H1 (cell line): ENCODE data around the gene SLC25A40. TPM values are rescaled to one million over a fixed set of nuclear protein-coding genes. Genes with fewer than 3 reads are reported as not detected.

Source experiments
- CTCF ChIA-PET: fragments of 300-600 bp; sonication (Branson Sonifier 250); formaldehyde crosslinking; loops from one replicate; lab custom pipeline; 2021; ENCODE audit not compliant: partially characterized antibody; lab: Charles Lee
- POLR2A ChIA-PET: fragments of 300-600 bp; sonication (Branson Sonifier 250); formaldehyde crosslinking; loops from one replicate; lab custom pipeline; 2021; ENCODE audit warnings: inconsistent platforms; ENCODE audit not compliant: partially characterized antibody; lab: Charles Lee
- DNase-seq, 2 experiments: peaks; one replicate each; pipeline versions ENCODE4 v3.0.0 to v3.0.0-alpha.2; 2010 to 2022; ENCODE audit warnings: low spot score in 2 of 2, low read depth in 1 of 2, mixed read lengths in 1 of 2
- FAIRE-seq: peaks from 2 replicates; lab custom pipeline; 2011; peaks lifted over from hg19 to GRCh38; lab: Jason Lieb, UNC
- H2AFZ ChIP-seq: 2 replicates; pipeline ENCODE4 v1.8.1; 2012; ENCODE audit warnings: low read length, inconsistent platforms
- H2AK5ac ChIP-seq: 2 replicates; pipeline ENCODE4 v1.6.1; 2013; ENCODE audit warnings: low read depth, low read length
- H2BK120ac ChIP-seq: replicated peaks from 2 replicates; pipeline ENCODE3; 2013; ENCODE audit warnings: low read depth, low read length, inconsistent platforms
- H2BK12ac ChIP-seq: 2 replicates; pipeline ENCODE4 v1.6.1; 2013; ENCODE audit warnings: low read depth, low read length
- H2BK15ac ChIP-seq: 2 replicates; pipeline ENCODE4 v1.6.1; 2013; ENCODE audit warnings: low read length
- H2BK20ac ChIP-seq: 2 replicates; pipeline ENCODE4 v1.6.1; 2013; ENCODE audit warnings: low read length
- H2BK5ac ChIP-seq: 2 replicates; pipeline ENCODE4 v1.6.1; 2013; ENCODE audit warnings: low read depth, low read length
- H3K14ac ChIP-seq: 2 replicates; pipeline ENCODE4 v1.6.1; 2013; ENCODE audit warnings: inconsistent platforms; ENCODE audit not compliant: insufficient read length
- H3K18ac ChIP-seq: 2 replicates; pipeline ENCODE4 v1.6.1; 2013; ENCODE audit warnings: low read length; ENCODE audit errors: extremely low read depth
- H3K23ac ChIP-seq: 2 replicates; pipeline ENCODE4 v1.6.1; 2013; ENCODE audit warnings: inconsistent platforms; ENCODE audit not compliant: insufficient read length
- H3K23me2 ChIP-seq: 2 replicates; pipeline ENCODE4 v1.6.1; 2013; ENCODE audit warnings: low read depth, low read length
- H3K27ac ChIP-seq: 2 replicates; pipeline ENCODE4 v1.6.1; 2011; ENCODE audit warnings: low read depth, low read length, inconsistent platforms
- H3K27me3 ChIP-seq, 4 experiments: replicated peaks in 1 of 4; 1 replicate in 1 of 4; 2 replicates in 3 of 4; pipeline versions ENCODE4 v1.6.1 to v1.8.1; 2011 to 2013; ENCODE audit warnings: low read length in 3 of 4, mild to moderate bottlenecking in 3 of 4, inconsistent platforms in 2 of 4, mixed read lengths in 2 of 4, moderate library complexity in 1 of 4; ENCODE audit not compliant: control insufficient read depth in 3 of 4, insufficient read depth in 3 of 4; ENCODE audit errors: extremely low read depth in 1 of 4
- H3K36me3 ChIP-seq, 4 experiments: 2 replicates each; pipeline versions ENCODE4 v1.6.1 to v1.8.1; 2011 to 2013; ENCODE audit warnings: mild to moderate bottlenecking in 4 of 4, low read length in 3 of 4, moderate library complexity in 2 of 4, control low read depth in 1 of 4, inconsistent platforms in 1 of 4; ENCODE audit not compliant: insufficient read depth in 4 of 4, control insufficient read depth in 2 of 4
- H3K4ac ChIP-seq: replicated peaks from 2 replicates; pipeline ENCODE3; 2013; ENCODE audit warnings: low read length, low read depth, mixed read lengths, inconsistent platforms; ENCODE audit not compliant: insufficient read length
- H3K4me1 ChIP-seq, 4 experiments: replicated peaks in 1 of 4; 1 replicate in 1 of 4; 2 replicates in 3 of 4; pipeline versions ENCODE4 v1.6.1 to v1.8.1; 2011 to 2013; ENCODE audit warnings: low read length in 3 of 4, inconsistent platforms in 2 of 4, mixed read lengths in 1 of 4; ENCODE audit not compliant: insufficient read depth in 4 of 4, control insufficient read depth in 3 of 4
- H3K4me2 ChIP-seq, 2 experiments: 2 replicates each; pipeline versions ENCODE4 v1.6.1 to v1.8.1; 2011 to 2013; ENCODE audit warnings: low read depth in 2 of 2, low read length in 2 of 2, control low read depth in 1 of 2, inconsistent platforms in 1 of 2, mild to moderate bottlenecking in 1 of 2; ENCODE audit not compliant: insufficient read depth in 1 of 2
- H3K4me3 ChIP-seq, 4 experiments: fragments of 200-600, 300-600 bp in 1 of 4; sonication (generic), shearing (Covaris generic), sonication (Bioruptor Twin) in 1 of 4; 2 replicates each; pipeline versions ENCODE4 v1.5.1 to v1.8.1; 2011 to 2016; ENCODE audit warnings: low read length in 4 of 4, low read depth in 3 of 4, control low read depth in 2 of 4, inconsistent platforms in 2 of 4, mild to moderate bottlenecking in 2 of 4, mixed read lengths in 1 of 4, moderate library complexity in 1 of 4; ENCODE audit not compliant: insufficient read depth in 2 of 4; ENCODE audit errors: extremely low read depth in 1 of 4
- H3K56ac ChIP-seq: replicated peaks from 2 replicates; pipeline ENCODE3; 2013; ENCODE audit warnings: low read depth, mild to moderate bottlenecking, mixed read lengths, low read length, inconsistent platforms; ENCODE audit not compliant: insufficient read length
- H3K79me1 ChIP-seq: 2 replicates; pipeline ENCODE4 v1.6.1; 2013; ENCODE audit warnings: low read depth, low read length, control low read depth
- H3K79me2 ChIP-seq, 2 experiments: 2 replicates each; pipeline versions ENCODE4 v1.6.1 to v1.8.1; 2012 to 2013; ENCODE audit warnings: low read length in 2 of 2, mild to moderate bottlenecking in 2 of 2, inconsistent platforms in 1 of 2; ENCODE audit not compliant: insufficient read depth in 2 of 2, control insufficient read depth in 1 of 2
- H3K9ac ChIP-seq, 4 experiments: replicated peaks in 1 of 4; 1 replicate in 1 of 4; 2 replicates in 3 of 4; pipeline versions ENCODE4 v1.6.1 to v1.8.1; 2011 to 2013; ENCODE audit warnings: low read depth in 3 of 4, low read length in 3 of 4, control low read depth in 2 of 4, mild to moderate bottlenecking in 2 of 4, moderate library complexity in 2 of 4, inconsistent platforms in 1 of 4; ENCODE audit errors: extremely low read depth in 1 of 4
- H3K9me3 ChIP-seq, 2 experiments: 2 replicates each; pipeline versions ENCODE4 v1.6.1 to v1.8.1; 2012 to 2013; ENCODE audit warnings: mild to moderate bottlenecking in 2 of 2, moderate library complexity in 2 of 2, control low read depth in 1 of 2, inconsistent platforms in 1 of 2, low read depth in 1 of 2, low read length in 1 of 2, mixed read lengths in 1 of 2; ENCODE audit not compliant: insufficient read depth in 2 of 2
- H4K20me1 ChIP-seq, 2 experiments: replicated peaks in 1 of 2; 2 replicates each; pipeline versions ENCODE3 to v1.8.1; 2011 to 2013; ENCODE audit warnings: inconsistent platforms in 2 of 2, low read length in 2 of 2, mild to moderate bottlenecking in 1 of 2; ENCODE audit not compliant: insufficient read depth in 2 of 2, control insufficient read depth in 1 of 2
- H4K5ac ChIP-seq: 2 replicates; pipeline ENCODE4 v1.6.1; 2013; ENCODE audit warnings: low read length, low read depth, mixed read lengths, inconsistent platforms; ENCODE audit not compliant: insufficient read length
- H4K8ac ChIP-seq: 2 replicates; pipeline ENCODE4 v1.8.0; 2013; ENCODE audit warnings: mild to moderate bottlenecking, moderate library complexity, low read length, inconsistent platforms; ENCODE audit not compliant: insufficient read depth; ENCODE audit errors: extremely low read depth
- H4K91ac ChIP-seq: replicated peaks from 2 replicates; pipeline ENCODE3; 2013; ENCODE audit warnings: low read length, mixed read lengths, inconsistent platforms; ENCODE audit not compliant: insufficient read length
- HDAC2 ChIP-seq, 2 experiments: fragments of 300-600 bp in 1 of 2; sonication (generic) in 1 of 2; IDR thresholded peaks; 2 replicates each; pipeline ENCODE4 v1.6.1; 2011 to 2012; ENCODE audit warnings: low read depth in 2 of 2, low read length in 2 of 2, mild to moderate bottlenecking in 2 of 2, moderate library complexity in 2 of 2, borderline replicate concordance in 1 of 2, inconsistent platforms in 1 of 2
- KDM4A ChIP-seq: IDR thresholded peaks from one replicate; pipeline ENCODE4 v1.7.1; 2012; ENCODE audit warnings: low read depth, mild to moderate bottlenecking, moderate library complexity, low read length, inconsistent platforms; ENCODE audit not compliant: severe bottlenecking
- PHF8 ChIP-seq: fragments of 200-600 bp; sonication (generic); conservative IDR thresholded peaks from 2 replicates; pipeline ENCODE4 v1.7.1; 2012; ENCODE audit warnings: low read depth, mild to moderate bottlenecking, inconsistent platforms, low read length, moderate library complexity
- SAP30 ChIP-seq: fragments of 300-600 bp; sonication (generic); IDR thresholded peaks from 2 replicates; pipeline ENCODE4 v1.7.1; 2012; ENCODE audit warnings: low read length, moderate library complexity, mild to moderate bottlenecking, inconsistent platforms; ENCODE audit not compliant: insufficient read depth, insufficient replicate concordance
- SP4 ChIP-seq: IDR thresholded peaks from 2 replicates; pipeline ENCODE4 v1.6.1; 2012; ENCODE audit warnings: low read length, inconsistent platforms
- WGBS, 2 experiments: shearing (Covaris generic) in 1 of 2; methylation state at CpG; one replicate each; pipeline versions ENCODE4 v1.1.6 to v1.1.7; 2013 to 2015; ENCODE audit warnings: low lambda C conversion rate in 2 of 2, mixed read lengths in 2 of 2, inconsistent platforms in 1 of 2, low coverage in 1 of 2, missing lambda C conversion rate in 1 of 2; ENCODE audit not compliant: insufficient replicate concordance in 2 of 2, insufficient coverage in 1 of 2, insufficient read length in 1 of 2; ENCODE audit errors: extremely low coverage in 1 of 2, missing lambda C conversion rate in 1 of 2; 5-methylcytosine and 5-hydroxymethylcytosine counted together
- polyA plus RNA-seq, 7 experiments: library from polyadenylated mRNA; depleted of rRNA in 3 of 7; stranded (reverse) in 5 of 7; unstranded in 2 of 7; fragments of >200 nt in 5 of 7; fragments of 200-250 nt in 2 of 7; gene quantifications; 1 replicate in 5 of 7; 2 replicates in 1 of 7; 4 replicates in 1 of 7; pipeline versions ENCODE4 v1.2.1 to v1.2.3, GENCODE V29; 2011 to 2013; ENCODE audit warnings: missing spikeins in 2 of 7, mixed read lengths in 2 of 7
- total RNA-seq: library from RNA; stranded (reverse); fragmentation: NEBNext Ultra II Directional; extraction: Animal tissue kit (Norgen Biotek cat#: 25700); gene quantifications from 2 replicates; pipeline ENCODE4 v1.2.1, GENCODE V29; 2021
- TF ChIP-seq, protein P1 (sequence below): IDR thresholded peaks from 2 replicates; pipeline ENCODE4 v1.6.1; 2012; ENCODE audit warnings: inconsistent platforms
- TF ChIP-seq, protein P2 (sequence below): IDR thresholded peaks from 2 replicates; pipeline ENCODE4 v1.6.1; 2012; ENCODE audit warnings: inconsistent platforms

The SLC25A40 gene
- total and polyA plus RNA-seq, 2 of the 8 experiments (the other 6 are each of a cell fraction or from before 2014, with no cell fraction given), result 6.5 to 17.3 TPM

DNA sequence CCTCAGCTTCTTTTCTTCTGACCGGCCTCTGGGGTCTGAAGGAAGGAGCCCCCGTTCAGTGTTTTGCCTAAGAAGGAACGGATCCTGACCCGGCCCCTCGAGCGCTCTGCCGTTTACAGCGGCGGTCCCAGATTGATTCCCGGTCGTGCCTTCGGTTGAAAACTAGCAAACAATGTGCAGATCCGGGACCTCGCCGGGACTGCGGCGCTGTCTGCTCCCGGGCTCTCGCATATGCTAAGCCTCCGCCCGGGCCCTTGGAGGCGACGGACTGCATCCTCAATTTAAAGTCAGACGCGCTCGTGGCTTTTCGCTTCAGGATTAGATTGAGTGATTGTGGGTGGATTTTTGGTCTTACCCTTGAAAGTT, 692 bp upstream of the SLC25A40 start:
- Histone ChIP-seq H2AK5ac (no peak overlapping the region), H3K4ac (peak overlapping the region; percentile 60), H3K18ac (peak overlapping the region; percentile 94), H3K4me1 (peaks cover 0 to 5% (median 0%) of the 10 kb centered on the region in 4 experiments; a peak in 2 of 7 replicates), H3K56ac (peak overlapping the region; percentile 84), H2BK5ac (peak overlapping the region; percentile 81; the same call in 1 of the 2 replicates), H2BK120ac (peak overlapping the region; percentile 10), H4K20me1 (peaks cover 1 to 2% of the 10 kb centered on the region in 2 experiments), H3K9me3 (no peaks in the 10 kb centered on the region), H3K9ac (peak overlapping the region; percentile 76 to 88 (median 84)), H3K79me2 (peaks cover 0 to 81% of the 10 kb centered on the region in 2 experiments; a peak in 3 of 4 replicates), H3K36me3 (peaks cover 0 to 27% (median 9%) of the 10 kb centered on the region in 4 experiments; a peak in 3 of 8 replicates), H3K27ac (peak overlapping the region; percentile 79), H3K4me3 (peak overlapping the region; percentile 81 to 88 (median 88)), H2BK15ac (no peak overlapping the region), H3K14ac (no peak overlapping the region), H4K91ac (no peak overlapping the region), H3K27me3 (no peaks in the 10 kb centered on the region), H3K23me2 (no peaks in the 10 kb centered on the region; the same call in 1 of the 2 replicates), H2BK12ac (no peak overlapping the region), H4K8ac (peak overlapping the region; percentile 95), H2AFZ (peak overlapping the region; percentile 45; the same call in 1 of the 2 replicates), H3K4me2 (peak overlapping the region; percentile 72 to 85), H3K23ac (no peak overlapping the region), H2BK20ac (no peak overlapping the region), H3K79me1 (peaks cover 2% of the 10 kb centered on the region; the same call in 1 of the 2 replicates), H4K5ac (peak overlapping the region; percentile 73)
- FAIRE-seq (no peak), DNase-seq (no peak)
- ChIA-PET CTCF (interaction anchor here (0.9 to 1.2 kb wide), 3 partner anchors 10 to 36 kb away, joined by 3 to 4 read pairs (median 3); no protein-coding TSS in a partner anchor), POLR2A (interaction anchor here (0.7 to 1.3 kb wide), 5 partner anchors 11 to 248 kb away, joined by 3 to 5 read pairs (median 3); no protein-coding TSS in a partner anchor)
- TF ChIP-seq, protein P1, sequence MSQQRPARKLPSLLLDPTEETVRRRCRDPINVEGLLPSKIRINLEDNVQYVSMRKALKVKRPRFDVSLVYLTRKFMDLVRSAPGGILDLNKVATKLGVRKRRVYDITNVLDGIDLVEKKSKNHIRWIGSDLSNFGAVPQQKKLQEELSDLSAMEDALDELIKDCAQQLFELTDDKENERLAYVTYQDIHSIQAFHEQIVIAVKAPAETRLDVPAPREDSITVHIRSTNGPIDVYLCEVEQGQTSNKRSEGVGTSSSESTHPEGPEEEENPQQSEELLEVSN, result peak; percentile 58; the same call in 1 of the 2 replicates
- TF ChIP-seq SP4 (no peak), HDAC2 (IDR thresholded peaks at IDR 0.05; ENCODE audit: borderline replicate concordance in 1 of 2, low read depth in 2 of 2, low read length in 2 of 2) (no peak), KDM4A (peak; percentile 43), SAP30 (no peak), PHF8 (peak; percentile 23; the same call in 1 of the 2 replicates)
- TF ChIP-seq, protein P2, sequence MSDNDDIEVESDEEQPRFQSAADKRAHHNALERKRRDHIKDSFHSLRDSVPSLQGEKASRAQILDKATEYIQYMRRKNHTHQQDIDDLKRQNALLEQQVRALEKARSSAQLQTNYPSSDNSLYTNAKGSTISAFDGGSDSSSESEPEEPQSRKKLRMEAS, result peak; percentile 74; the same call in 1 of the 2 replicates
- 3% methylated on average over 19 of the region's 27 CpGs; no CpG with 5 or more reads in 1 of the 2 experiments for WGBS, 2 experiments
